Fibroblast of peridontal ligament (primary cell): ENCODE measurements around the gene CYB5A.

ENCODE experiments used
- DNase-seq: peaks from one replicate; pipeline ENCODE4 v3.0.0-alpha.2; 2010; ENCODE audit errors: extremely low read depth

CYB5A gene

DNA sequence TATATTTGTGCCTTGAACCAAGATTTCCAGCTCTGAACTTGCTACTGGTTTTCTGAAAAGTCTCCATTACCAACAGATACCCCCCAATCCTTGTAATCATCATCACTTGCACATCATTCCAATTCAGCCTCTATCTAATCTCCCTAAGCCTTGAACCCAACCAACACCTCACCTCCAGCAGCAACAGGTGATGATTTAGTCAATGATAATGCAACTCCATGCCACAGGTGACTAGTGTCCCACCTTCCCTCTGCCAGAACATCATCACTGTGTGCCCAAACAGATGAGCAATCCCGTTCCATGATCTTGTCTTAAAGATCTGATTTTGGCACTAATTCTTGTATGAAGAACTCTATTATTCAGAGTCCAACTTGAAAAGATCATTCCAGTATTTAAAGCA, 75.9 kb downstream of the CYB5A start:
- no peak for DNase-seq

GRCh38 chr18:74213429-74213828, 78.3 kb downstream of the CYB5A start:
- no peak for DNase-seq

DNA sequence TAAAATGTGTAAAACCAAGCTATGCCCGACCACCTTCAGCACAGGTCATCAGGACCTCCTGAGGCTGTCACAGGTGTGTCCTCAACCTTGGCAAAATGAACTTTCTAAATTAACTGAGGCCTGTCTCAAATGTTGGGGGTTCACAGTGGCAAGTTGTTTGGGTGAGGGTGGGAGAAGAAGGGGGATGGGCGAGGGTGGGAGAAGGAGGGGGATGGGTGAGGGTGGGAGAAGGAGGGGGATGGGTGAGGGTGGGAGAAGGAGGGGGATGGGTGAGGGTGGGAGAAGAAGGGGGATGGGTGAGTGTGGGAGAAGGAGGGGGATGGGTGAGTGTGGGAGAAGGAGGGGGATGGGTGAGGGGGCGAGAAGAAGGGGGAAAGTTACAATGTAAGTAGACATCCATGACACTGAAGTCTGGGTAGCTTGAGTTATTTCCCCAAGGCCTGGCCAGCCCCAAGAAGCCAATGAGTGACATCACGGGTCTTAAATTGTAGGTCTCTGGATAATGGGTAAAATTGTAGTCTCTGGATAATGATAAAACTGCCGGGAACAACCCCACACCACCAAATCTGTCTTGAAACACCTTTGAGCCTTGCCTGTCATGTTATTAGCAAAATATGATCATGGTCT, 87.1 kb downstream of the CYB5A start:
- no peak for DNase-seq

GRCh38 chr18:74203811-74204210, 88.0 kb downstream of the CYB5A start:
- no peak for DNase-seq
